Glutamatergic neuron (in vitro differentiated cells): Measurements from ENCODE around the gene UNC13A. TPM values are rescaled to one million over a fixed set of nuclear protein-coding genes. Genes with fewer than 3 reads are reported as not detected.

Source experiments
- DNase-seq: peaks from one replicate; pipeline ENCODE4 v3.0.0; 2022
- H3K27ac Mint-ChIP-seq: one replicate; pipeline ENCODE4 v1.8.0; 2020; ENCODE audit warnings: mild to moderate bottlenecking, mixed read lengths, inconsistent platforms; ENCODE audit not compliant: unreplicated experiment
- H3K27me3 Mint-ChIP-seq: one replicate; pipeline ENCODE4 v1.8.0; 2020; ENCODE audit warnings: mild to moderate bottlenecking, moderate library complexity, mixed read lengths, inconsistent platforms; ENCODE audit not compliant: unreplicated experiment
- H3K36me3 Mint-ChIP-seq: one replicate; pipeline ENCODE4 v1.8.0; 2020; ENCODE audit warnings: mild to moderate bottlenecking, mixed read lengths, inconsistent platforms; ENCODE audit not compliant: unreplicated experiment
- H3K4me1 Mint-ChIP-seq: one replicate; pipeline ENCODE4 v1.8.0; 2020; ENCODE audit warnings: mild to moderate bottlenecking, low read depth, mixed read lengths, inconsistent platforms; ENCODE audit not compliant: unreplicated experiment
- H3K4me3 Mint-ChIP-seq: one replicate; pipeline ENCODE4 v1.8.0; 2020; ENCODE audit warnings: mild to moderate bottlenecking, mixed read lengths, inconsistent platforms; ENCODE audit not compliant: unreplicated experiment
- H3K9me3 Mint-ChIP-seq: one replicate; pipeline ENCODE4 v1.8.0; 2020; ENCODE audit warnings: mild to moderate bottlenecking, moderate library complexity, mixed read lengths, inconsistent platforms; ENCODE audit not compliant: unreplicated experiment
- CTCF ChIP-seq: fragments of 200-600 bp; sonication (generic); IDR thresholded peaks from one replicate; pipeline ENCODE4 v1.5.0; 2021; ENCODE audit not compliant: partially characterized antibody, unreplicated experiment
- total RNA-seq: library from RNA; stranded (reverse); fragmentation: NEBNext Ultra II Directional; extraction: Animal tissue kit (Norgen Biotek cat#: 25700); gene quantifications from one replicate; pipeline ENCODE4 v1.2.1, GENCODE V29; 2021; ENCODE audit not compliant: unreplicated experiment

The UNC13A gene
- total RNA-seq, 1 donor from 2014 or later, result 79.7 TPM

GRCh38 chr19:17604372-17605025 lies 83.7 kb downstream of the UNC13A start:
- TF ChIP-seq CTCF, result no peak
- H3K4me3 Mint-ChIP-seq, result peak overlapping the region; percentile 49
- peaks cover 1% of the 10 kb centered on the region for H3K4me1 Mint-ChIP-seq
- no peaks in the 10 kb centered on the region for H3K36me3 Mint-ChIP-seq
- H3K27ac Mint-ChIP-seq, result peak overlapping the region; percentile 22
- peaks cover 6% of the 10 kb centered on the region for H3K9me3 Mint-ChIP-seq
- H3K27me3 Mint-ChIP-seq, result peaks cover 7% of the 10 kb centered on the region
- no peak for DNase-seq

GRCh38 chr19:17602872-17603510 lies 85.2 kb downstream of the UNC13A start:
- Mint-ChIP-seq H3K36me3 (no peaks in the 10 kb centered on the region), H3K4me3 (no peak overlapping the region), H3K27me3 (peaks cover 7% of the 10 kb centered on the region), H3K9me3 (peaks cover 6% of the 10 kb centered on the region), H3K4me1 (peaks cover 1% of the 10 kb centered on the region), H3K27ac (no peak overlapping the region)
- no peak for TF ChIP-seq CTCF
- DNase-seq, result no peak

GRCh38 chr19:17602217-17602616 lies 85.9 kb downstream of the UNC13A start:
- Mint-ChIP-seq H3K27me3 (peaks cover 7% of the 10 kb centered on the region), H3K4me1 (peaks cover 1% of the 10 kb centered on the region), H3K36me3 (no peaks in the 10 kb centered on the region), H3K27ac (no peak overlapping the region), H3K4me3 (no peak overlapping the region), H3K9me3 (peaks cover 6% of the 10 kb centered on the region)
- no peak for DNase-seq
- TF ChIP-seq CTCF, result no peak

- no peak for TF ChIP-seq CTCF
- Mint-ChIP-seq H3K4me3 (no peak overlapping the region), H3K4me1 (no peaks in the 10 kb centered on the region), H3K27me3 (peaks cover 5% of the 10 kb centered on the region), H3K36me3 (no peaks in the 10 kb centered on the region), H3K9me3 (peaks cover 3% of the 10 kb centered on the region), H3K27ac (no peak overlapping the region)
- no peak for DNase-seq
Observed at GRCh38 chr19:17601683-17602082, 86.5 kb downstream of the UNC13A start.

GRCh38 chr19:17599780-17600179 lies 88.4 kb downstream of the UNC13A start:
- H3K36me3 Mint-ChIP-seq, result no peaks in the 10 kb centered on the region
- peaks cover 3% of the 10 kb centered on the region for H3K9me3 Mint-ChIP-seq
- H3K4me1 Mint-ChIP-seq, result no peaks in the 10 kb centered on the region

More at GRCh38 chr19:17599780-17600179, 88.4 kb downstream of the UNC13A start:
- no peak for TF ChIP-seq CTCF
- no peak for DNase-seq
- Mint-ChIP-seq H3K4me3 (no peak overlapping the region), H3K27me3 (peaks cover 4% of the 10 kb centered on the region), H3K27ac (no peak overlapping the region)
